H1 (cell line): ENCODE results near the gene DPEP2NB. TPM values are rescaled to one million over a fixed set of nuclear protein-coding genes. Genes with fewer than 3 reads are reported as not detected.

Experiments used
- ATF2 ChIP-seq: IDR thresholded peaks from 2 replicates; pipeline ENCODE4 v1.6.1; 2012; ENCODE audit warnings: low read length, inconsistent platforms
- CHD2 ChIP-seq: IDR thresholded peaks from 2 replicates; pipeline ENCODE4 v1.6.1; 2012; ENCODE audit warnings: low read length, improper control_type of control experiment
- KDM1A ChIP-seq: fragments of 200-600, 300-600 bp; sonication (generic); IDR thresholded peaks from 2 replicates; pipeline ENCODE4 v1.7.1; 2016; ENCODE audit warnings: mild to moderate bottlenecking, low read length, borderline replicate concordance
- NANOG ChIP-seq: IDR thresholded peaks from 2 replicates; pipeline ENCODE4 v1.6.1; 2011; ENCODE audit warnings: low read length, low read depth, mild to moderate bottlenecking, inconsistent platforms; ENCODE audit not compliant: insufficient read depth, poor library complexity, severe bottlenecking
- POU5F1 ChIP-seq: IDR thresholded peaks from 2 replicates; pipeline ENCODE4 v1.6.1; 2011; ENCODE audit warnings: low read depth, mild to moderate bottlenecking, low read length, moderate library complexity
- SIRT6 ChIP-seq: IDR thresholded peaks from one replicate; pipeline ENCODE4 v1.7.1; 2012; ENCODE audit warnings: low read length, inconsistent platforms
- SP1 ChIP-seq: IDR thresholded peaks from 2 replicates; pipeline ENCODE4 v1.6.1; 2011; ENCODE audit warnings: low read depth, low read length
- SP4 ChIP-seq: IDR thresholded peaks from 2 replicates; pipeline ENCODE4 v1.6.1; 2012; ENCODE audit warnings: low read length, inconsistent platforms
- TBP ChIP-seq: IDR thresholded peaks from 2 replicates; pipeline ENCODE4 v1.6.1; 2011; ENCODE audit warnings: low read depth, low read length, improper control_type of control experiment
- polyA plus RNA-seq, 7 experiments: library from polyadenylated mRNA; depleted of rRNA in 3 of 7; stranded (reverse) in 5 of 7; unstranded in 2 of 7; fragments of >200 nt in 5 of 7; fragments of 200-250 nt in 2 of 7; gene quantifications; 1 replicate in 5 of 7; 2 replicates in 1 of 7; 4 replicates in 1 of 7; pipeline versions ENCODE4 v1.2.1 to v1.2.3, GENCODE V29; 2011 to 2013; ENCODE audit warnings: missing spikeins in 2 of 7, mixed read lengths in 2 of 7
- total RNA-seq: library from RNA; stranded (reverse); fragmentation: NEBNext Ultra II Directional; extraction: Animal tissue kit (Norgen Biotek cat#: 25700); gene quantifications from 2 replicates; pipeline ENCODE4 v1.2.1, GENCODE V29; 2021

DPEP2NB gene
- total and polyA plus RNA-seq, 2 of the 8 experiments (the other 6 are each of a cell fraction or from before 2014, with no cell fraction given): not detected

GRCh38 chr16:68047987-68048386 is 32.3 kb upstream of the DPEP2NB start (continued):
- TF ChIP-seq ATF2: no peak
- no peak for TF ChIP-seq TBP
- TF ChIP-seq CHD2: no peak
- no peak for TF ChIP-seq NANOG
- TF ChIP-seq SP4: no peak
- no peak for TF ChIP-seq SIRT6
- TF ChIP-seq POU5F1: no peak
- no peak for TF ChIP-seq SP1
- TF ChIP-seq KDM1A: no peak
